A673 (cell line): Measurements from ENCODE around the gene MACROD1. TPM values are rescaled to one million over a fixed set of nuclear protein-coding genes. Genes with fewer than 3 reads are reported as not detected.

ENCODE experiments used
- BruUV-seq: library from RNA; stranded (reverse); fragments of 400-500 nt; replicated peaks from 2 replicates; lab custom pipeline; 2021; lab: Mats Ljungman, UMichigan
- CTCF ChIA-PET: fragments of 300-600 bp; sonication (Branson Sonifier 250); formaldehyde crosslinking; loops from one replicate; lab custom pipeline; 2022; ENCODE audit warnings: antibody characterized with exemption; lab: Charles Lee
- POLR2A ChIA-PET: fragments of 300-600 bp; sonication (Branson Sonifier 250); formaldehyde crosslinking; loops from one replicate; lab custom pipeline; 2022; ENCODE audit warnings: antibody characterized with exemption; ENCODE audit not compliant: low non-redundant PET; lab: Charles Lee
- DNase-seq: peaks from one replicate; pipeline ENCODE4 v3.0.0-alpha.2; 2015; ENCODE audit warnings: low spot score
- H3K27ac ChIP-seq: fragments of 200-600 bp; sonication (generic); 2 replicates; pipeline ENCODE4 v1.5.1; 2016; ENCODE audit warnings: mixed run types, low read depth, mild to moderate bottlenecking, mixed read lengths, antibody characterized with exemption, low read length; ENCODE audit not compliant: poor library complexity, severe bottlenecking
- H3K27me3 ChIP-seq: fragments of 200-600 bp; sonication (generic); replicated peaks from 2 replicates; pipeline ENCODE4 v1.6.1; 2017; ENCODE audit warnings: mixed run types, low read depth, mild to moderate bottlenecking, mixed read lengths, antibody characterized with exemption, low read length; ENCODE audit not compliant: insufficient read depth, poor library complexity
- H3K36me3 ChIP-seq: fragments of 200-600 bp; sonication (generic); 2 replicates; pipeline ENCODE4 v1.6.1; 2016; ENCODE audit warnings: mixed run types, mild to moderate bottlenecking, mixed read lengths, antibody characterized with exemption, low read length; ENCODE audit not compliant: insufficient read depth, poor library complexity, severe bottlenecking
- H3K4me1 ChIP-seq: fragments of 200-600 bp; sonication (generic); 2 replicates; pipeline ENCODE4 v1.6.1; 2017; ENCODE audit warnings: mixed run types, mild to moderate bottlenecking, mixed read lengths, antibody characterized with exemption, low read length; ENCODE audit not compliant: insufficient read depth, poor library complexity, severe bottlenecking
- H3K4me3 ChIP-seq: fragments of 200-600 bp; sonication (generic); 2 replicates; pipeline ENCODE4 v1.5.1; 2016; ENCODE audit warnings: low read depth, mixed run types, mild to moderate bottlenecking, mixed read lengths, low read length; ENCODE audit not compliant: poor library complexity, severe bottlenecking
- H3K9me3 ChIP-seq: fragments of 200-600 bp; sonication (generic); 2 replicates; pipeline ENCODE4 v1.6.1; 2016; ENCODE audit warnings: mixed run types, low read depth, mild to moderate bottlenecking, mixed read lengths, antibody characterized with exemption, low read length; ENCODE audit not compliant: poor library complexity, severe bottlenecking
- CTCF ChIP-seq: fragments of 300-800, 200-600 bp; sonication (generic); conservative IDR thresholded peaks from 2 replicates; pipeline ENCODE4 v1.5.1; 2017; ENCODE audit warnings: low read depth, mild to moderate bottlenecking, antibody characterized with exemption, low read length, moderate library complexity, mixed read lengths
- EZH2 ChIP-seq: fragments of 200-600 bp; sonication (generic); IDR thresholded peaks from 2 replicates; pipeline ENCODE4 v1.6.1; 2017; ENCODE audit warnings: borderline replicate concordance, low read depth, mild to moderate bottlenecking, mixed read lengths, antibody characterized with exemption, low read length; ENCODE audit not compliant: poor library complexity, severe bottlenecking
- intact Hi-C: fragments of 100-400 bp; cut with micrococcal nuclease; formaldehyde crosslinking; loops from one replicate; pipeline ENCODE4 v1.10.0; 2022; ENCODE audit not compliant: unreplicated experiment
- total RNA-seq: library from RNA; stranded (reverse); gene quantifications from 2 replicates; pipeline ENCODE4 v1.2.3, GENCODE V29; 2021

The MACROD1 gene
- total RNA-seq, 1 experiment from 2014 or later: 28.7 TPM

- no peak for DNase-seq
- POLR2A ChIA-PET: no interaction called here
- intact Hi-C loops: no loop called here
- CTCF ChIA-PET: interaction anchor here (0.5 kb wide), 1 partner anchor 449 kb away, joined by 3 read pairs; no protein-coding TSS in a partner anchor
- peaks cover 34% of the 10 kb centered on the region for H3K4me1 ChIP-seq
- H3K27me3 ChIP-seq: no peaks in the 10 kb centered on the region
- no peaks in the 10 kb centered on the region for H3K9me3 ChIP-seq
- H3K36me3 ChIP-seq: no peaks in the 10 kb centered on the region
- no peak overlapping the region for H3K4me3 ChIP-seq
- BruUV-seq: no TSS peak
- no peak overlapping the region for H3K27ac ChIP-seq
- TF ChIP-seq EZH2 (no peak), CTCF (no peak)
Measured at GRCh38 chr11:64126796-64127195, 39.1 kb downstream of the MACROD1 start.

DNA sequence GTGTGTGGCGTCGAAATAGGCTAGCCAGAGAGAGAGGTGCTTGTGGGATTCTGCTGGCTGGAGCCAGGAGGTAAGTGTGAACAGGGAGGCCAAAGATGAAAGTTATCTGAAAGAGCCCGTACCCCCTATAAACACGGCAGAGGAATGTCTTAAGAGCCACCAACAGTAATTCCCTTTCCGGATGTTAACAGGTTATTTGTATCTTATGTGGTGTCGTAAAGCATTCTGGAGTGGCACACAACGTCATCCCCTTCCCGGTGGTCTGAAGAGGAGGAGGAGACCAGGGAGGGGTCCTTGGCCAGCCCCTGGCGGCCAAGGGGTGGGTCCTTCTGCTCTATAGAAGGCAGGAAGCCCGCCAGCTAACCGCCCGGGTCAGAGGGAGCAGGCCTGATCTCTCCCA, 39.5 kb downstream of the MACROD1 start:
- Histone ChIP-seq H3K4me1 (peaks cover 37% of the 10 kb centered on the region), H3K36me3 (no peaks in the 10 kb centered on the region), H3K9me3 (no peaks in the 10 kb centered on the region), H3K4me3 (no peak overlapping the region), H3K27me3 (no peaks in the 10 kb centered on the region), H3K27ac (no peak overlapping the region)
- DNase-seq: no peak
- POLR2A ChIA-PET: no interaction called here
- no TSS peak for BruUV-seq
- CTCF ChIA-PET: no interaction called here
- TF ChIP-seq EZH2: no peak
- no peak for TF ChIP-seq CTCF
- intact Hi-C loops: no loop called here

GRCh38 chr11:64125676-64126075, 40.2 kb downstream of the MACROD1 start:
- no peaks in the 10 kb centered on the region for H3K9me3 ChIP-seq
- no peak overlapping the region for H3K4me3 ChIP-seq
- CTCF ChIA-PET: no interaction called here
- peaks cover 44% of the 10 kb centered on the region for H3K4me1 ChIP-seq
- no peak overlapping the region for H3K27ac ChIP-seq
- no peak for DNase-seq
- BruUV-seq: no TSS peak
- intact Hi-C loops: no loop called here
- no peaks in the 10 kb centered on the region for H3K36me3 ChIP-seq
- H3K27me3 ChIP-seq: no peaks in the 10 kb centered on the region
- TF ChIP-seq CTCF: no peak
- TF ChIP-seq EZH2: no peak
- POLR2A ChIA-PET: interaction anchor here (0.5 kb wide), 1 partner anchor 294 kb away, joined by 3 read pairs; no protein-coding TSS in a partner anchor
